K562 (cell line): ENCODE measurements around the gene CAMK2N1. TPM values are rescaled to one million over a fixed set of nuclear protein-coding genes. Genes with fewer than 3 reads are reported as not detected.
A peak's percentile ranks its signal among the peaks of the same experiment; 100 is the strongest.

ENCODE experiments used
- ATF2 ChIP-seq: sonication (generic); formaldehyde crosslinking; IDR thresholded peaks from 2 replicates; pipeline ENCODE4 v1.8.1; 2022; ENCODE audit warnings: missing genetic modification reagents
- BRD9 ChIP-seq: fragments of 450-650 bp; IDR thresholded peaks from 2 replicates; pipeline ENCODE4 v1.6.1; 2018; ENCODE audit warnings: low read depth; ENCODE audit not compliant: partially characterized antibody
- CCAR2 ChIP-seq: fragments of 200-400 bp; formaldehyde crosslinking; IDR thresholded peaks from 2 replicates; pipeline ENCODE4 v1.6.1; 2017; ENCODE audit warnings: mild to moderate bottlenecking, low read depth, low read length
- HCFC1 ChIP-seq: IDR thresholded peaks from 2 replicates; pipeline ENCODE4 v1.6.1; 2012; ENCODE audit warnings: low read depth, low read length, improper control_type of control experiment
- MAZ ChIP-seq, 2 experiments: fragments of 450-650 bp in 1 of 2; sonication (generic) in 1 of 2; formaldehyde crosslinking; IDR thresholded peaks in 1 of 2; conservative IDR thresholded peaks in 1 of 2; 2 replicates each; pipeline versions ENCODE4 v1.4.0 to v1.5.0; 2020; ENCODE audit warnings: mild to moderate bottlenecking in 1 of 2, missing genetic modification reagents in 1 of 2
- MTA1 ChIP-seq: fragments of 450-650 bp; IDR thresholded peaks from 2 replicates; pipeline ENCODE4 v1.6.1; 2017; ENCODE audit warnings: borderline replicate concordance
- RBM39 ChIP-seq: fragments of 200-400 bp; formaldehyde crosslinking; optimal IDR thresholded peaks from 2 replicates; pipeline ENCODE3; 2018; ENCODE audit warnings: low read depth, low read length
- RCOR1 ChIP-seq, 2 experiments: IDR thresholded peaks; 2 replicates each; pipeline ENCODE4 v1.6.1; 2012; ENCODE audit warnings: low read depth in 2 of 2, low read length in 2 of 2, borderline replicate concordance in 1 of 2, improper control_type of control experiment in 1 of 2
- RNF2 ChIP-seq: sonication (generic); IDR thresholded peaks from 2 replicates; pipeline ENCODE4 v1.6.1; 2016
- SP2 ChIP-seq: IDR thresholded peaks from 2 replicates; pipeline ENCODE4 v1.6.1; 2011; ENCODE audit warnings: mild to moderate bottlenecking, low read depth, low read length, moderate library complexity; ENCODE audit not compliant: poor library complexity, severe bottlenecking; ENCODE audit errors: extremely low read depth
- TFAP4 ChIP-seq: sonication (generic); formaldehyde crosslinking; IDR thresholded peaks from 2 replicates; pipeline ENCODE4 v1.8.0; 2022; ENCODE audit warnings: missing genetic modification reagents, mild to moderate bottlenecking, moderate library complexity, borderline replicate concordance
- TRIM24 ChIP-seq, 2 experiments: fragments of 450-650 bp; IDR thresholded peaks; 2 replicates each; pipeline ENCODE4 v1.6.1; 2016
- ZC3H11A ChIP-seq: IDR thresholded peaks from 2 replicates; pipeline ENCODE4 v1.6.1; 2012; ENCODE audit warnings: low read depth, low read length, improper control_type of control experiment
- ZNF431 ChIP-seq: sonication (generic); formaldehyde crosslinking; IDR thresholded peaks from 2 replicates; pipeline ENCODE4 v1.8.0; 2022; ENCODE audit warnings: mild to moderate bottlenecking, missing genetic modification reagents
- ZNF830 ChIP-seq: fragments of 250-450 bp; sonication (Bioruptor Pico); IDR thresholded peaks from 2 replicates; pipeline ENCODE4 v1.5.0; 2021; ENCODE audit warnings: mild to moderate bottlenecking
- polyA plus RNA-seq, 8 experiments: library from polyadenylated mRNA; depleted of rRNA in 4 of 8; stranded (reverse) in 5 of 8; unstranded in 3 of 8; fragments of >200 nt; fragmentation: Nextera tagmentation in 2 of 8; fragmentation: Illumina TruSeq in 1 of 8; extraction: Ambion mirVana in 2 of 8; extraction: Trizol in 1 of 8; gene quantifications; 2 replicates each; pipeline versions ENCODE4 v1.2.1 to v1.2.3, GENCODE V29; 2011 to 2014; ENCODE audit warnings: inconsistent platforms in 1 of 8, missing spikeins in 1 of 8
- total RNA-seq, 7 experiments: library from RNA; depleted of rRNA in 6 of 7; stranded (reverse); fragments of >200 nt in 6 of 7; fragmentation: Illumina TruSeq in 2 of 7; extraction: Trizol in 2 of 7; gene quantifications; 2 replicates each; pipeline versions ENCODE4 v1.2.1 to v1.2.3, GENCODE V29; 2011 to 2021; ENCODE audit warnings: low replicate concordance in 1 of 7
- TF ChIP-seq, protein P1 (sequence below): sonication (generic); formaldehyde crosslinking; IDR thresholded peaks from 2 replicates; pipeline ENCODE4 v1.8.0; 2023; ENCODE audit warnings: mild to moderate bottlenecking, missing genetic modification reagents
- TF ChIP-seq, protein P2 (sequence below): sonication (generic); formaldehyde crosslinking; IDR thresholded peaks from 2 replicates; pipeline ENCODE4 v1.8.0; 2023; ENCODE audit warnings: mild to moderate bottlenecking, missing genetic modification reagents

Gene CAMK2N1
- total and polyA plus RNA-seq, 9 of the 15 experiments (the other 6 are each of a cell fraction or from before 2014, with no cell fraction given) = 0.09 to 1.4 (median 0.34) TPM

DNA sequence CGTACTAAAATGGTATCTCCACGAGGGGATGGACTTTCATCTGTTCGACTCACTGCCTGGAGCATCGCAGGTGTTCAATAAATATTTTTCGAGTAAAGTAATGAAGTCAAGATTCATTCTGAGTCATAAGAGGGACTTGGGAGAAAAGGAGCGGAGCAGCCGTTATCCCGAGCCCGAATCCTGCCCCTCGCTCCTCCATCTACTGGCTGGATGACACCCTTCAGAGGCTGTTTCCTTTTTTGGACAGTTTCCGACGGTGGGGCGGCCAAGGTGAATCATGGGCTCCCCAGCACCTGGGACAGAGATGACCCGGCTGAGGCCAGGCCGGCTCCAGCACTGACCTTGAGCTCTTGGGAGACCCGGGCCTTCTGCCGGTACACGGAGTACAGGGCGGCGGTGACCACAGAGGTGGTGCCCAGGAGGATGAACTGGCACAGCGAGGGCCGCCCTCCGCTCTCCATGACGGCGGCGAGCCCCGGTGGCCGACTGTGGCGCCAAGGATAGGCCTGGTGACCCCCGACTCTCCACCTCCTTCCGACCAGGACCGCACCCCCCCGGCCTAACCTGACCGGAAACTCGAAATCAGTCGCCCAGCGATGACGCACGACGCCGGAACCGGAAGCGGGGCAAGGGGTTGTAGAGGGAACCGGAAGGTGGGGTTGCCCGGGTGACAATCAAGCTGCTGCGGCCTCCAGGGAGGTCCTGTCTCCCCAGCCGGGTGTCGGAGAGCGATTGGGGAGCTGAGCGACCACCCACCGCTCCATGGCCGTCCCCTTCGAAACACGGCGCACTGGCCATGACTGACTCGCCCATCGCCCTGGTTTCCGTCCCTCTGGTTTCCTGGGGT is 21.8 kb upstream of the CAMK2N1 start, which contains the start of gene MUL1 (continued):
- no peak for TF ChIP-seq BRD9
- TF ChIP-seq ZNF830 (CRISPR knock-in tag) = 0 out of 2 replicates have a peak, but pooled peaks have one; percentile 67
- no peak; a peak in 1 of 4 replicates for TF ChIP-seq RCOR1 (IDR thresholded peaks at IDR 0.05; ENCODE audit: borderline replicate concordance in 1 of 2, low read depth in 2 of 2, low read length in 2 of 2)
- 0 out of 2 replicates have a peak, but pooled peaks have one; percentile 18 for TF ChIP-seq ZNF431
- 0 out of 2 replicates have a peak, but pooled peaks have one; percentile 41 for TF ChIP-seq RNF2
- no peak for TF ChIP-seq ATF2 (CRISPR knock-in tag)
- peak; percentile 73 for TF ChIP-seq TFAP4 (CRISPR knock-in tag)
- no peak for TF ChIP-seq RBM39
- no peak for TF ChIP-seq SP2
- TF ChIP-seq CCAR2 = no peak
- TF ChIP-seq MTA1 = peak; percentile 98
- no peak for TF ChIP-seq ZC3H11A
- TF ChIP-seq, protein P1, sequence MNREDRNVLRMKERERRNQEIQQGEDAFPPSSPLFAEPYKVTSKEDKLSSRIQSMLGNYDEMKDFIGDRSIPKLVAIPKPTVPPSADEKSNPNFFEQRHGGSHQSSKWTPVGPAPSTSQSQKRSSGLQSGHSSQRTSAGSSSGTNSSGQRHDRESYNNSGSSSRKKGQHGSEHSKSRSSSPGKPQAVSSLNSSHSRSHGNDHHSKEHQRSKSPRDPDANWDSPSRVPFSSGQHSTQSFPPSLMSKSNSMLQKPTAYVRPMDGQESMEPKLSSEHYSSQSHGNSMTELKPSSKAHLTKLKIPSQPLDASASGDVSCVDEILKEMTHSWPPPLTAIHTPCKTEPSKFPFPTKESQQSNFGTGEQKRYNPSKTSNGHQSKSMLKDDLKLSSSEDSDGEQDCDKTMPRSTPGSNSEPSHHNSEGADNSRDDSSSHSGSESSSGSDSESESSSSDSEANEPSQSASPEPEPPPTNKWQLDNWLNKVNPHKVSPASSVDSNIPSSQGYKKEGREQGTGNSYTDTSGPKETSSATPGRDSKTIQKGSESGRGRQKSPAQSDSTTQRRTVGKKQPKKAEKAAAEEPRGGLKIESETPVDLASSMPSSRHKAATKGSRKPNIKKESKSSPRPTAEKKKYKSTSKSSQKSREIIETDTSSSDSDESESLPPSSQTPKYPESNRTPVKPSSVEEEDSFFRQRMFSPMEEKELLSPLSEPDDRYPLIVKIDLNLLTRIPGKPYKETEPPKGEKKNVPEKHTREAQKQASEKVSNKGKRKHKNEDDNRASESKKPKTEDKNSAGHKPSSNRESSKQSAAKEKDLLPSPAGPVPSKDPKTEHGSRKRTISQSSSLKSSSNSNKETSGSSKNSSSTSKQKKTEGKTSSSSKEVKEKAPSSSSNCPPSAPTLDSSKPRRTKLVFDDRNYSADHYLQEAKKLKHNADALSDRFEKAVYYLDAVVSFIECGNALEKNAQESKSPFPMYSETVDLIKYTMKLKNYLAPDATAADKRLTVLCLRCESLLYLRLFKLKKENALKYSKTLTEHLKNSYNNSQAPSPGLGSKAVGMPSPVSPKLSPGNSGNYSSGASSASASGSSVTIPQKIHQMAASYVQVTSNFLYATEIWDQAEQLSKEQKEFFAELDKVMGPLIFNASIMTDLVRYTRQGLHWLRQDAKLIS (CRISPR knock-in tag) = 0 out of 2 replicates have a peak, but pooled peaks have one; percentile 66
- peak; percentile 89 for TF ChIP-seq HCFC1
- TF ChIP-seq, protein P2, sequence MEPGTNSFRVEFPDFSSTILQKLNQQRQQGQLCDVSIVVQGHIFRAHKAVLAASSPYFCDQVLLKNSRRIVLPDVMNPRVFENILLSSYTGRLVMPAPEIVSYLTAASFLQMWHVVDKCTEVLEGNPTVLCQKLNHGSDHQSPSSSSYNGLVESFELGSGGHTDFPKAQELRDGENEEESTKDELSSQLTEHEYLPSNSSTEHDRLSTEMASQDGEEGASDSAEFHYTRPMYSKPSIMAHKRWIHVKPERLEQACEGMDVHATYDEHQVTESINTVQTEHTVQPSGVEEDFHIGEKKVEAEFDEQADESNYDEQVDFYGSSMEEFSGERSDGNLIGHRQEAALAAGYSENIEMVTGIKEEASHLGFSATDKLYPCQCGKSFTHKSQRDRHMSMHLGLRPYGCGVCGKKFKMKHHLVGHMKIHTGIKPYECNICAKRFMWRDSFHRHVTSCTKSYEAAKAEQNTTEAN = 0 out of 2 replicates have a peak, but pooled peaks have one; percentile 55
- TF ChIP-seq TRIM24 (IDR thresholded peaks at IDR 0.05) = peak in 1 of 2 experiments; percentile 64; a peak in 2 of 4 replicates
- TF ChIP-seq MAZ (CRISPR knock-in tag; conservative IDR thresholded peaks at IDR 0.05 in 1 of 2, IDR thresholded peaks at IDR 0.05 in 1 of 2) = peak in 1 of 2 experiments; percentile 84; a peak in 3 of 4 replicates
